Keratinocyte (primary cell): ENCODE results near the gene MAPK1. TPM values are rescaled to one million over a fixed set of nuclear protein-coding genes. Genes with fewer than 3 reads are reported as not detected.

Experiments used
- DNase-seq: peaks from one replicate; pipeline ENCODE4 v3.0.0-alpha.2; 2011; ENCODE audit warnings: low read depth, missing footprints, low spot score
- FAIRE-seq: peaks from 2 replicates; lab custom pipeline; 2011; peaks lifted over from hg19 to GRCh38; lab: Jason Lieb, UNC
- H2AFZ ChIP-seq: 2 replicates; pipeline ENCODE4 v1.6.0; 2012; ENCODE audit warnings: low read length, control low read depth, inconsistent platforms; ENCODE audit not compliant: control insufficient read depth
- H3K27ac ChIP-seq: 2 replicates; pipeline ENCODE4 v1.5.1; 2011; ENCODE audit warnings: low read length; ENCODE audit not compliant: control insufficient read depth, insufficient read depth
- H3K27me3 ChIP-seq: 3 replicates; pipeline ENCODE4 v1.6.0; 2011; ENCODE audit warnings: low read length; ENCODE audit not compliant: control insufficient read depth, insufficient read depth; ENCODE audit errors: extremely low read depth
- H3K36me3 ChIP-seq, 2 experiments: 2 replicates in 1 of 2; 3 replicates in 1 of 2; pipeline ENCODE4 v1.5.1; 2011; ENCODE audit warnings: low read length in 2 of 2, mild to moderate bottlenecking in 1 of 2; ENCODE audit not compliant: control insufficient read depth in 2 of 2, insufficient read depth in 2 of 2; ENCODE audit errors: extremely low read depth in 1 of 2
- H3K4me1 ChIP-seq: 3 replicates; pipeline ENCODE4 v1.5.1; 2011; ENCODE audit warnings: low read length; ENCODE audit not compliant: control insufficient read depth, insufficient read depth; ENCODE audit errors: extremely low read depth
- H3K4me2 ChIP-seq: 3 replicates; pipeline ENCODE4 v1.6.0; 2011; ENCODE audit warnings: low read depth, low read length; ENCODE audit not compliant: control insufficient read depth, insufficient read depth; ENCODE audit errors: extremely low read depth
- H3K4me3 ChIP-seq, 3 experiments: fragments of 200-600 bp in 1 of 3; sonication (generic) in 1 of 3; 2 replicates in 2 of 3; 3 replicates in 1 of 3; pipeline ENCODE4 v1.5.1; 2011 to 2016; ENCODE audit warnings: low read length in 3 of 3, mild to moderate bottlenecking in 3 of 3, control low read depth in 2 of 3, inconsistent platforms in 1 of 3, low read depth in 1 of 3, mixed read lengths in 1 of 3, mixed run types in 1 of 3, moderate library complexity in 1 of 3; ENCODE audit not compliant: control insufficient read depth in 2 of 3, insufficient read depth in 2 of 3; ENCODE audit errors: extremely low read depth in 1 of 3
- H3K79me2 ChIP-seq: 2 replicates; pipeline ENCODE4 v1.6.0; 2012; ENCODE audit warnings: low read length; ENCODE audit not compliant: control insufficient read depth, insufficient read depth
- H3K9ac ChIP-seq: 3 replicates; pipeline ENCODE4 v1.6.0; 2011; ENCODE audit warnings: low read length; ENCODE audit not compliant: control insufficient read depth, insufficient read depth; ENCODE audit errors: extremely low read depth
- H3K9me1 ChIP-seq: 3 replicates; pipeline ENCODE4 v1.6.0; 2011; ENCODE audit warnings: low read length; ENCODE audit not compliant: control insufficient read depth, insufficient read depth; ENCODE audit errors: extremely low read depth
- H3K9me3 ChIP-seq: 2 replicates; pipeline ENCODE4 v1.5.1; 2012; ENCODE audit warnings: low read depth, low read length; ENCODE audit not compliant: control insufficient read depth
- H4K20me1 ChIP-seq: 3 replicates; pipeline ENCODE4 v1.6.0; 2011; ENCODE audit warnings: low read length; ENCODE audit not compliant: control insufficient read depth, insufficient read depth; ENCODE audit errors: extremely low read depth
- EZH2 ChIP-seq: IDR thresholded peaks from one replicate; pipeline ENCODE4 v1.6.1; 2012; ENCODE audit warnings: inconsistent platforms, mild to moderate bottlenecking, low read length, moderate library complexity
- dilution Hi-C: fragments of 300-500 bp; cut with MboI; formaldehyde crosslinking; loops from one replicate; pipeline ENCODE4 v1.7.0; 2020; ENCODE audit warnings: low sequenced_read_pairs; ENCODE audit not compliant: extremely low pct_ligation_motif_present
- polyA plus RNA-seq, 5 experiments: library from polyadenylated mRNA; depleted of rRNA in 3 of 5; stranded (reverse) in 3 of 5; stranded (forward) in 1 of 5; unstranded in 1 of 5; fragments of >200 nt; gene quantifications; 1 replicate in 1 of 5; 2 replicates in 3 of 5; 3 replicates in 1 of 5; pipeline versions ENCODE4 v1.2.1 to v1.2.3, GENCODE V29; 2011 to 2012; ENCODE audit warnings: missing spikeins in 2 of 5, low read depth in 1 of 5, low replicate concordance in 1 of 5
- TF ChIP-seq, protein P1 (sequence below), 3 experiments: IDR thresholded peaks in 1 of 3; conservative IDR thresholded peaks in 1 of 3; optimal IDR thresholded peaks in 1 of 3; 2 replicates in 2 of 3; 3 replicates in 1 of 3; pipeline versions ENCODE3 to v1.5.1; 2011; ENCODE audit warnings: low read length in 3 of 3, mild to moderate bottlenecking in 3 of 3, moderate library complexity in 2 of 3, control low read depth in 1 of 3, inconsistent platforms in 1 of 3; ENCODE audit not compliant: insufficient read depth in 2 of 3; ENCODE audit errors: extremely low read depth in 1 of 3

Gene MAPK1
- polyA plus RNA-seq, 1 donor (not counting 4 experiments of a cell fraction or from before 2014, with no cell fraction given), result 136 TPM

DNA sequence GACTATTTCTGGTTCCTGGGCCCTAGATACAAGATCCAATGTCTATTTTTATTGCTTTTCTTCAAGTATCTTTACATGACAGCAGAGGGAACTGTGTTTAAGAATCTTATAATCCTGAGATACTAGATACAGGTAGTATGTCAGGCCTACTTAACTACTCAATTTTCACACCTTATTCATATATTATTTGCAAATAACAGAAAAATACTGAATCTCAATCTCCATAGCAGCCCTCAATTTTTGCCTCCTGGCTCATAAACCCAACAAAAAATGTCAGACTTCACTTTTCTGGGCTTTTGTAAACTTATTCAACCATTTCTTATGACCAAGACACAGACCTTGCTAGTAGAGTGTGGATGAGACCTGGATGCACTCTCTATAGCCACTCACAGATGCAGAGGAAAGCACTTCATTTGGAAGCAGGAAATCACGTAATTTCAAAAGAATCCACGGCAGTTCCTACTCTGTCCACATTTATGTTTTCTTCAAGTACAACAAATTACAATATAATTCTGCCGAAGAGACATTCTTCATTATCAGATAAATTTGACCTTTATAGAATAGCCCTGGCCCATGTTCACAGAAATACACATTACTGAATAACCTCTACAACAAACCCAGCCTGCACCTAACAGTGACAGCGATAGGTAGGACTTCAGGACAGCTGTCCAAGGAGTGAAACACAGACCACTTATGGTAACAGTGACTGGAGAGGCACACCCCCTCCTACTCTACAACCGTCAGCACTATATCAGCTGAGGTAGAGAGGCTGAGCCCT is 69.8 kb downstream of the MAPK1 start:
- DNase-seq (no peak), FAIRE-seq (no peak)
- dilution Hi-C loops, result no loop called here
- Histone ChIP-seq H3K9ac (no peak overlapping the region), H4K20me1 (no peaks in the 10 kb centered on the region), H3K4me3 (no peak overlapping the region), H2AFZ (no peak overlapping the region), H3K4me2 (no peak overlapping the region), H3K36me3 (peaks cover 16 to 30% of the 10 kb centered on the region in 2 experiments), H3K4me1 (peaks cover 4% of the 10 kb centered on the region), H3K27me3 (no peaks in the 10 kb centered on the region), H3K79me2 (peaks cover 3% of the 10 kb centered on the region), H3K9me1 (no peaks in the 10 kb centered on the region), H3K27ac (no peak overlapping the region), H3K9me3 (no peaks in the 10 kb centered on the region)
- TF ChIP-seq, protein P1, sequence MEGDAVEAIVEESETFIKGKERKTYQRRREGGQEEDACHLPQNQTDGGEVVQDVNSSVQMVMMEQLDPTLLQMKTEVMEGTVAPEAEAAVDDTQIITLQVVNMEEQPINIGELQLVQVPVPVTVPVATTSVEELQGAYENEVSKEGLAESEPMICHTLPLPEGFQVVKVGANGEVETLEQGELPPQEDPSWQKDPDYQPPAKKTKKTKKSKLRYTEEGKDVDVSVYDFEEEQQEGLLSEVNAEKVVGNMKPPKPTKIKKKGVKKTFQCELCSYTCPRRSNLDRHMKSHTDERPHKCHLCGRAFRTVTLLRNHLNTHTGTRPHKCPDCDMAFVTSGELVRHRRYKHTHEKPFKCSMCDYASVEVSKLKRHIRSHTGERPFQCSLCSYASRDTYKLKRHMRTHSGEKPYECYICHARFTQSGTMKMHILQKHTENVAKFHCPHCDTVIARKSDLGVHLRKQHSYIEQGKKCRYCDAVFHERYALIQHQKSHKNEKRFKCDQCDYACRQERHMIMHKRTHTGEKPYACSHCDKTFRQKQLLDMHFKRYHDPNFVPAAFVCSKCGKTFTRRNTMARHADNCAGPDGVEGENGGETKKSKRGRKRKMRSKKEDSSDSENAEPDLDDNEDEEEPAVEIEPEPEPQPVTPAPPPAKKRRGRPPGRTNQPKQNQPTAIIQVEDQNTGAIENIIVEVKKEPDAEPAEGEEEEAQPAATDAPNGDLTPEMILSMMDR (optimal IDR thresholded peaks at IDR 0.05 in 1 of 3, IDR thresholded peaks at IDR 0.05 in 1 of 3, conservative IDR thresholded peaks at IDR 0.05 in 1 of 3; ENCODE audit: extremely low read depth in 1 of 3, insufficient read depth in 2 of 3, low read length in 3 of 3), result no peak
- TF ChIP-seq EZH2, result no peak

DNA sequence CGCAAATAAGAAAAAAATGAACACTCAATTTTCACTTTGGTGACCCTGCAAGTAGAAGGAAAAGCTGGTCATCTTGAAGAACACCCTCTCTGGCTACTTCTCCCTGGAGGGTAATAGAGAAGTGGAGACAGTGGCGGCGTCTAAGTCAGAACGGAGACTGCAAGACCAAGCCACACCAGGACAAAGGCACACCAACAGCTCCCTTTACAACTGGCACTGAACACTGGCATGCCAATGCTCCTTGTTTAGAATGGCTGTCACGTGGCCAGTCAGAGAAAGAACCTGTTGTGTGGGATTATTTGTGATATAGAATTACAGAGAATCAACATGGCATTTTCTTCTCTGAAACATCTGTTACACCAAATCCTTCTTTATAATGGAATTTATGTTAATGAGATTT is 70.6 kb downstream of the MAPK1 start:
- no peaks in the 10 kb centered on the region for H3K9me3 ChIP-seq
- H3K4me3 ChIP-seq, result no peak overlapping the region
- no peaks in the 10 kb centered on the region for H4K20me1 ChIP-seq
- no peak overlapping the region for H3K27ac ChIP-seq
- no peaks in the 10 kb centered on the region for H3K27me3 ChIP-seq
- TF ChIP-seq EZH2, result no peak
- DNase-seq (no peak), FAIRE-seq (no peak)
- peaks cover 16 to 25% of the 10 kb centered on the region in 2 experiments for H3K36me3 ChIP-seq
- no peak overlapping the region for H3K4me2 ChIP-seq
- H3K9me1 ChIP-seq, result no peaks in the 10 kb centered on the region
- dilution Hi-C loops, result no loop called here
- H3K4me1 ChIP-seq, result peaks cover 10% of the 10 kb centered on the region
- H2AFZ ChIP-seq, result no peak overlapping the region
- no peak overlapping the region for H3K9ac ChIP-seq
- H3K79me2 ChIP-seq, result peaks cover under 1% of the 10 kb centered on the region
